Bone marrow (tissue), 2 donors: ENCODE results near the gene SMAD3.
A peak's percentile ranks its signal among the peaks of the same experiment; 100 is the strongest.
"Not testable (repeated sequence)": the region's sequence is repeated elsewhere in the genome, so short reads cannot be mapped to it uniquely, and the experiment has no call there.

Experiments used
- DNase-seq, 2 donors: peaks; one replicate each; lab custom pipeline; 2025; lab: John Stamatoyannopoulos, UW

Gene SMAD3

GRCh38 chr15:67110958-67111864, 45.8 kb downstream of the SMAD3 start:
- DNase-seq = peak in 1 of 2 donors; percentile 39

- no peak for DNase-seq
Measured at GRCh38 chr15:67114046-67114445, 48.6 kb downstream of the SMAD3 start.

GRCh38 chr15:67114846-67115585, 49.6 kb downstream of the SMAD3 start:
- DNase-seq = no peak

DNA sequence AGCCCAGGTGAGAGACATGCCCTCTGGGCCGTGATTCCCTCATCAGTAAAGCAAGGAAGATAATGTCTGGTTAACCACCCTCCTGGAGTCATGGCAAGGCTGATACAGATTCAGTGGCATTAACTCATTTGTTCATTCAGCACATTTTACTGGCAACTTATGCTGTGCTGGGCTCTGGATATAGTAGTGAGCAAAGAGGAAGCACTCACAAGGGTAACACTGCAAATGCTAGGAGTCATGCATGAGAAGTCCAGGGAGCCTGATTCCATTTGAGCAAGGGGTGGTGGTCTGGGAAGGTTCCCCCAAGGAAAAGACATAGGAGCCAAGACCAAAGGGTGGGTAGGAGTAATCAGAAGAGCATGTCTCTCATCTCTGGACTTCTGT, 50.2 kb downstream of the SMAD3 start:
- no peak for DNase-seq

DNA sequence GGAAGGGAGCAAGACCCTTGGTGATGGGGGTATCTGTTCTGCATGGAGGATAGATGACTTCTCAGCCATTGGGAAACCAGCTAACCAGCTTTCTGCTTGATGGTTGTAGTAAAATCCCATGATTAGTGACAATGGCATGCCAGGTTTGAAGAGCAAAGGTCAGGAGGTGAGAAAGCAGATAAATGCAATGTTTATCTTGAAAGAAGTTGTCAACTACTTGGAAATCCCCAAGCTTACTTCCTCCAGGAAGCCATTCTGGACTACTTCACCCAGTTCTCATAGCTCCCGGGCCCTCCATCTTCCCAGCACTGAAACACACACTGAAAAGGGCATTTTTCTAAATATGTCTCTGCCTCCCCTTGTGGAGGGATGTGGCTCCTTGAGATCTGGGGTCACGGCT, 51.3 kb downstream of the SMAD3 start:
- DNase-seq = no peak

- no peak for DNase-seq
Measured at GRCh38 chr15:67117370-67117769, 52.0 kb downstream of the SMAD3 start.

DNA sequence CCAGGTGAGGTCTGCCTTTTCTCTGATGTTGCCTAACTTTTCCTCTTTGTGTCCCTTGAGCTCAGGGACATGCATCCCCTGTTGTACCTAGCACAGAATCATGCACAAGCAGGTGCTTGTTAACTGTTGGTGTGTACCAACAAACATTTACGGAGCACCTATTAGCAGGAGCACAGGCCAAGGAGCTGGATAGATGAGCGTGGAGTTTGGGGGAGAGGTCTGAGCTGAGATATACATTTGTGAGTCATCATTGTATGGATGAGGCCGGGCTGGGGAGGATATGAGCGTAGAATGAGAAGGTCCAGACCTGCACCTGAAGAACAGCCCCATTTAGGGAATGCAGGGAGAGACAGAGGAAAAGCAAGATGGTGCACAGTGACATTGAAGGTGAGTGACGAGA, 53.4 kb downstream of the SMAD3 start:
- DNase-seq = no peak

GRCh38 chr15:67119238-67119846, 53.9 kb downstream of the SMAD3 start:
- no peak for DNase-seq

GRCh38 chr15:67120009-67120838, 54.8 kb downstream of the SMAD3 start:
- DNase-seq = no peak

DNA sequence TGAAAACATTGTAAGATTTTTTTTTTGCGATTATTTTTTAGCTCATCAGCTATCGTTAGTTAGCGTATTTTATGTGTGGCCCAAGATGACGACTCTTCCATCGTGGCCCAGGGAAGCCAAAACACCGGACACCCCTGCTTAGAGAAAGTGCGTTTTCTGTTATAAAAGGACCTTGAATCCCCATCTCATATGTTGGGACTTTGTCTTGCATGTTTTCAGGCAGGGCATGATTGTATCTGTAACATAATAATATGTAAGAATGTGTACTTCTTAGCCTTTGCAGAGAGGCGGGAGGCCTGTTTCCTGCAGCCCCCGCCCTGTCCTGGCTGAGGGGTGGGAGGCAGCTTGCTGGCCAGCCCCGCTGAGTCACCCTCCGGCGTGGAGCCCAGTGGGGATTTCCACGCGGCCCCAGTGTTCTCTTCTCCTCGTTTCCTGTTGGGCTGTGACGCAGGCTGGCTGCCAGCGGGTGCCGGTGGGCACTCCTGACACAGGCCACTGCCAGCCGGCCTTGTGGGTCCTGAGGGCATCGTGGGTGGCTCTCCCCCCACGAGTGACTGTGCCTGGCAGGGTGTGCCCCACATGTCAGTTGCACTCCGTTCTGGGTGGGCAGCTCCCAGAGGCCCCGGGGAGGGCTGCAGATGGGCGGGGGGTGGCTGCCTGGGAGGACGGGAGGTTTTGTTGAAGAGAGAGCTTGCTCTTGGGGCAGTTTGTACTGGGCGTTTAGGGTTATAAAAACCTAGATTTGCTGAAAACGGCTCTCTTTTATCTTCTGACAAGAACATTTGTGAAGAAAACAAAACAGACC, 55.6 kb downstream of the SMAD3 start:
- DNase-seq = peak; percentile 73 to 86

DNA sequence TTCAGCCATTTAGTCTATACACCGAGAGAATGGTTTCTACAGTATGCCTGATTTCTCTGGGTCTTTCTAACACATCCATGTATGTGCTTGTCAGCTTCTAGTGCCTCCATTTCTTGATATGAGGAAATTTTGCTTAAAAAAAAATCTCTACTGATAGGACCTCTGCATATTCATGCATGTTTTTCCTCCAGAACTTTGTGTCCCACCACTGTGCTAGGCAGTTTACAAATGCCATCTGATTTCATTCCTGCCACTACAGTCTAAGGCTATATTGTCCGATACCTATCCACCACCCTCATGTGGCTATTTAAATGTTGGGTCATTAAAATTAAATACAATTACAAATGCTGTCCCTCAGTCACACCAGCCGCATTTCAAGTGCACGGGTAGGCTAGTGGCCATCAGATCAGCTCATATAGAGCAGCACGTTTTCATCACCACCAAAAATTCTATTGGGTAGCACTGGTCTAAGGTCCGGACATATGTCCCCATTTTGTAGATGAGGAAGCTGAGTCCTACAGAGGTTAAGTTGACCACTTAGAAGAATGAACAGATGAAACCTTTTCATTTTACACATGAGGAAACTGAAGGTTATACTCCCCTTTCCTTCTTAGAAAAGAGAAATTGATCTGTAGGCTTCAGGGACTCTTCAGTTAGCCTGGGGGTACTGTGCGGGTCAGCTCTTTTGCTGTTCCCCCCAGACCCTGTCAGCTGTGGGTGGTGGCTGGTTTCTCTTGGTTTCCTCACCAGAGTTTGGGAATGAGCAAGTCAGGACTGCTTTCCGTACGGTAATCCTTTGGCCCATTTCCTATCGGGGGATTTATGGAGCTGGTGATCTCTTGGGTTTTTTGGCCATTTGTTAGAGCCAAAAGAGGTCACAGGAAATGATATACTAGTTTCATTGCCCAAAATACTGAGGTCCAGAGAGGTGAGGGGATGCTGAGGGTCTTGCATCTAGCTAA, 56.5 kb downstream of the SMAD3 start:
- DNase-seq = no peak

- DNase-seq = not testable (repeated sequence)
Measured at GRCh38 chr15:67122816-67123215, 57.4 kb downstream of the SMAD3 start.

DNA sequence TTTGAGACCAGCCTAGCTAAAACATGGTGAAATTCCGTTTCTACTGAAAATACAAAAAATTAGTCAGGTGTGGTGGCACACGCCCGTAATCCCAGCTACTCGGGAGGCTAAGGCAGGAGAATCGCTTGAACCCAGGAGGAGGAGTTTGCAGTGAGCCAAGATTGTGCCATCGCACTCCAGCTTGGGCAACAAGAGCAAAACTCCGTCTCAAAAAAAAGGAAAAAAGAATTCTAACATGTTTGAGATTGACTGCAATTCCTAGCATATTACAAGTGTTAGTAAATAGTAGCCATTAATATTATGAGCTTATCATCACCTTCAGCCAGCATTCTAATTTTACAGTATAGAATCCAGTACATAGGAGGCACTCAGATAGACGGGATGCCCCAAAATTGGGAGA, 57.9 kb downstream of the SMAD3 start:
- not testable (repeated sequence) for DNase-seq

DNA sequence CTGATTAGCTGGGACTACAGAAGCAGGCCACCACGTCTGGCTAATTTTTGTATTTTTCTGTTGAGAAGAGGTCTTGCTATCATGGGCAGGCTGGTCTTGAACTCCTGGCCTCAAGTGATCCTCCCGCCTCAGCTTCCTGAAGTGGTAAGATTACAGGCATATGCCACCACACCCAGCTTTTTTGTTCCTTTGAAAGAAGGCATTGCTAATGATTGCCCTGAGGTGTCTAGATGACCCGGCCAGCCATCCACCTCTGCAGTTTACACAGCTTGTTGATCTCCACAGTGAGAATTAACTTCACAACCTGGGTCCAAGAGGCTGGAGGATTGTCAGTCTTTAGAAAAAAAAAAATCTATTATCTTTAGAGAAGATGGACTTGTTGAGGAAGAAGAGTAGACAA, 58.7 kb downstream of the SMAD3 start:
- no peak for DNase-seq

DNA sequence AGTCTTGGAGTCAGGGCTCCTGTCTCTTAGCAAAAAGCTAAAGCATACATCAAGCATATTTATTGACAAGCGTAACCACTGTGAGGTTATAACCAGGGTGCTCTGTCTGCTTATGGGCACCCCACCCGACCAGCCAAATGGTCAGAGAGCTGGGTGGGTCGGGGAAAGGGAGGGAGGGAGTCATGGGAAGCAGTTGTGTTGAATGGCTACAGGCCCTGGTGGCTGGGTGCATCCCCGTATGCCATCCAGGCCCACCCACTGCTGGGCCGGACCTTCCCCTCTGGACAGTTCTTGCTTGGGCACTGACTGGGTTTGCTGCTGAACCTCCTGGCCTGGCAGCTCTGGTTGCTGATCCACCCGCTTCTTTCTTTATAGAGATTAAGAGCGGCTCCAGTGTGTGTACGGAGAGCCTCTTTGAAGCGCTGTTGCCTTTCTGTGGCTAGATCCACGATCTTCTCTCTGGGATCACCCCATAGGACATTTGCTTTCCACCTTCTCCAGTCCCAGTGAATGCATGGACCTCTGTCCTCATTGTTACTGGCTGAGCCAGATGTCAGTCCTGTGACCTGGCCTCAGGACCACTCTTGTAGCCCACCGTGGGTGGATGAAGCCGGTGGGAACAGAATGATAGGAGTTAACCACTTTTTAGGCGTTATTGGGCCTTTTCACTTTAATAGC, 59.6 kb downstream of the SMAD3 start:
- no peak for DNase-seq

DNA sequence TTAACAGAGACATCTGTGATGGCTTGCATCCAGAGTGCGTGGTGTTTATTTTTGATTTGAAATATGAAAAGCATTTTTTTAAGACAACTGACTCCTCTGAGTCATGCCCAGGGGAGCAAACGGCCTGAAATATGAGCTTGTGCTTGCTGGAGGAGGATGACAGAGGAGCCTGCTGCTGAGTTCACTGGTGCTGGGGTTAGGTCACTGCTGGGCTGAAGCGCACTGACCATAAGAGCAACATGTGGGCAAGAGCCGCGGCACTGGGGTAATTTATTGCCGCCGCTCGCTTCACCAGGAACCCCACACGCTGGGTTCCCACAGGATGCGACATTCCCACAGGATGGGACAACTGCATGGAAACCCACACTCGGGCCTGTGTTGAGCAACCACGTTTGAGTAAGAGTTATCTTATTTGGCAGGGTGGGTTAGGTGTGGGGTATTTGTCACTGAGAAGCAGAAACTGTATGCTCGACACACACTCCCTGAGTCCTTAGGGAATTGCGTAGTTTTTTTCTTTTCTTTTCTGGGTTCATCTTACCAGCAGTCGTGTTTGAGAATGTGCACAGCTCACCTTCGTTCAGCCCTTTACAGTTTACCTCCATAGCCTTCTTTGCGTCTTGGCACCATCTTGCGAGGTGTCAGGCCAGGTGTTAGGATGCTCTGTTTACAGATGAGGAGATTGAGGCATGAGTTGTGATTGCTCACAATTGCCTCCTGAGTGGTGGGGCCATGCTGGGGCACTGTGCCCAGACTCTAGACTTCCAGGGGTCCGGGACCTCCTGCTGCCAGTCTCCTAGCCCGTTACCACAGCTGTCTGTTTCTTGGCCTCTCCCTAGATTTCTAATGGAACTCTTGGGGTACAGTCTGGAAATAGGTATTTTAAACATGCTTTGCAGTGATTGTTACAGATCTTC, 60.4 kb downstream of the SMAD3 start:
- peak in 1 of 2 donors; percentile 67 for DNase-seq

DNA sequence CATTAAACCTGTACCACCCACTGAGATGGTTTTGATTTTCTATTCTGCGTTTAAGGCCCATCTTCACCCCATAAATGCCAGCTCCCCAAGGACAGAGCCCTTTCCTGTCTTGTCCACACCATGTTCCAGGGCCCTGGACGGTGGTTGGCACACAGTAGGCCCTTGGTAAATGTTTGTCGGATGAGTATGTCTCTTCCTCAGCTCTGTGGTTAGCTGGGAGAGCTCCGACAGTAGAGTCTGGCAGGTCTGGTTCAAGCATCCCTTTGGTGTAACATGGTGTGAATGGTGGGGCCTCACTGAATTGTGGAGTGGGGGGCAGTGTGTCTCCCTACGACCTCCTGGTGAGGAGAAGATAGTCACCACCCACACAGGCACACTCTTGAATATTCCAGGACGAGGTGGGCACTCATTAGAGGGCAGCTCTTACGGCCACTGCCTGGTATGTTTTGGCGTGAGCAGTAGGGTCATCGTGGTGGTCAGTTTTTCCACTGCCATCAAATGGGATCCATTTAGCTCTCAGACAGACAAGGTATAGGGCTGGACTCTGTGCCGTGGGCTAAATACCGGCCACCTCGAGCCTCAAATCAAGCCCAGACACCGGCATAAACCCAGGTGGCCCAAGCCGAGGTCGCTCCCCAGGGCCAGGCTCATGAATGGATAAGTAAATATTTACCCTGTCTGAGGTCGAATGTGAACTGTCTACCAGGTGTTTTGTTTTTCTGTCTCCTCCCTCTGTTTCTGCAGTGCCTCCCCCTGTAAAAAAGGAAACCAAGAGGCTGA, 61.3 kb downstream of the SMAD3 start:
- DNase-seq = no peak

- no peak for DNase-seq
Measured at GRCh38 chr15:67127331-67127664, 61.9 kb downstream of the SMAD3 start.
